SIG-M5 treated with dmso at 0.1 percent for 504 hours (cell line): Measurements from ENCODE around the gene RAB11FIP3.

Source experiments
- DNase-seq: peaks from one replicate; lab custom pipeline; 2025; ENCODE audit not compliant: unreplicated experiment; lab: John Stamatoyannopoulos, UW

The RAB11FIP3 gene

GRCh38 chr16:564690-565418, 139.4 kb downstream of the RAB11FIP3 start:
- DNase-seq: no peak

GRCh38 chr16:565419-566330, 140.2 kb downstream of the RAB11FIP3 start:
- DNase-seq: no peak

GRCh38 chr16:566475-567372, 141.3 kb downstream of the RAB11FIP3 start, which contains the start of gene NHLRC4:
Gene NHLRC4, plus strand, starts transcription at chr16:567005. Its CDS starts 1,043 bp downstream, at chr16:568048.
- peak; percentile 58 for DNase-seq

- no peak for DNase-seq
Observed at GRCh38 chr16:567373-568256, 142.2 kb downstream of the RAB11FIP3 start.

- DNase-seq: no peak
Observed at GRCh38 chr16:568401-569258, 143.2 kb downstream of the RAB11FIP3 start.

GRCh38 chr16:569445-570254, 144.2 kb downstream of the RAB11FIP3 start, which contains the start of gene PIGQ:
Gene PIGQ, plus strand, starts transcription at chr16:569968. Its CDS starts 4,107 bp downstream, at chr16:574075.
- DNase-seq: peak; percentile 25
